NOMO-1 treated with DMSO at 0.1 percent for 48 hours (cell line): ENCODE data around the gene FGF11.
A peak's percentile ranks its signal among the peaks of the same experiment; 100 is the strongest.
"Not testable (repeated sequence)": the region's sequence is repeated elsewhere in the genome, so short reads cannot be mapped to it uniquely, and the experiment has no call there.

Source experiments
- DNase-seq: peaks from one replicate; lab custom pipeline; 2025; ENCODE audit not compliant: unreplicated experiment; lab: John Stamatoyannopoulos, UW

The FGF11 gene

DNA sequence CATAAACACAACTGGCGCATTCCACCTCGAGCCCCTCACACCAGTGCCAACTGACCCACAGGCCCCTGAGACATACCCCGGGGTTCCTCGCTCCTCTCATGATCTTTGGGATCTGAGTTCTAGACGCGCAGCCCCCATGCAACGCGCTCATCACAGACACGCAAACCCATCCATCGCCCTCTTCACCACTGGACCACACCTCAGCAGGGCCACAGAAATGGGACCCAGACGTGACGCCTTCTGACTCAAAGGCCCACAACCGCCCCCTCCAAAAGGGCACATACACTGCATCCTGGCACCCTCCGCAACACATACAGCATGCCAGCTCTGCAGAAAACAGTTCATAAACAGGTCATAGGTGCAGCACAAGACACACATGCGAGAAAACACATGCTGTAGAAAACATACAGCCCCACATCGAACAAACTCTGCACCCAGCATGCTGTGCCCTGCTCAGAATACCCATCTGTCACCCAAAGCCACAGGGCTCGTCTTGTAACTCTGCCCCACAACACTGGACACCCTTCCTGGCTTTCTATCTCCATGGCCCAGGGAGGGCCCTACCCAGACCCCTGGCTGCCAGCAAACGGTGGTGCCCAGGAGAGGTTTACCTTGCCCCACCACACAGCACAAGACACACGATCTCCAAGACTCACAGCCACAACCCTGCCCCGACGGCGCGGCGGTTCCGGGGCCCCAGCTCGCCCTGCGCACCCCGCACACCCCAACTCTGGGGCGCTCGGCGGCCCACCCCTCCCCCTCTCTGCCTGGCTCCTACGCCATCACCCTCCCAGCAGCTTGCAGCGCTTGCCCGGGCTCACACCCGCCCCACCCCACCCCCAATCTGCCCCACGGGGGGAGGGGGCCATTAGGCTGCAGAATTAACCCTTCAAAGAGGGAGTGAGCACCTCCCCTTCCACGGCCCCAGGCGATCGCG is 39.2 kb downstream of the FGF11 start:
- DNase-seq = no peak

- DNase-seq = no peak
Measured at GRCh38 chr17:7479213-7480088, 40.1 kb downstream of the FGF11 start, which contains the start of gene ZBTB4. Gene ZBTB4 (minus strand): TSS chr17:7479631. CDS start chr17:7466801, 12,830 bp downstream.

DNA sequence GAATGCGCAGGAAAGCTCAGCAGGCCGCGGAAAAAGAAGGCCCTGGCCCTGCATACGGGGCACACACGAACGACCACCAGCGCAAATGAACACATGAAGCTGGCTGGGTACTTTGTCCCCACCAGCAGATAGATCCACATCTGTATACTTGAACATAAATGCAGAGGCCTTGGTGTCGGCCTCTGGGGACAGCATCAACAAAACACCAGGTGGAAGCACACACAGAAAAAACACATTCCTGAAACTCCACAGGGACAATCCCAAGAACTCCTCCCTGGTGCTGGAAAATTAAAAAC is 40.7 kb downstream of the FGF11 start:
- DNase-seq = no peak

DNA sequence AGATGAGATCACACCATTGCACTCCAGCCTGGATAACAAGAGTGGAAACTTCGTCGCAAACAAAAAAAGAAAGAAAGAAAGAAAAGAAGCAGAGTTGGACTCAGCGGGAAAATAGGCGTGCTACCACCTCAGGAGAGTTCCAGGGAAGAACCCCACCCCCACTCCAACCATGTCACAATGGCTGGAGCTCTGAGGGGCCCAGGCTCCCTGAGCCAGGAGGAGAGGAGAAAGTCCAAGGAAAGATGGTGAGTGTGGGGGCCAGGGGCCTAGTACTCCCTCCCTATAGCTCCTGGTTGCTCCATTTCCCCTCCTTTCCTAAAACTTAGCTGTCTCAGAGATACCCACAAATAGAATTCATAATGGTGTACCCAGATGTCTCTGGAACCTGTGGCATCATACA is 42.0 kb downstream of the FGF11 start, which contains the start of gene SLC35G6:
SLC35G6 (plus strand) TSS at position 172 of the 400 bp plus-strand sequence; CDS start at position 243, 71 bp downstream.
- DNase-seq = not testable (repeated sequence)

DNA sequence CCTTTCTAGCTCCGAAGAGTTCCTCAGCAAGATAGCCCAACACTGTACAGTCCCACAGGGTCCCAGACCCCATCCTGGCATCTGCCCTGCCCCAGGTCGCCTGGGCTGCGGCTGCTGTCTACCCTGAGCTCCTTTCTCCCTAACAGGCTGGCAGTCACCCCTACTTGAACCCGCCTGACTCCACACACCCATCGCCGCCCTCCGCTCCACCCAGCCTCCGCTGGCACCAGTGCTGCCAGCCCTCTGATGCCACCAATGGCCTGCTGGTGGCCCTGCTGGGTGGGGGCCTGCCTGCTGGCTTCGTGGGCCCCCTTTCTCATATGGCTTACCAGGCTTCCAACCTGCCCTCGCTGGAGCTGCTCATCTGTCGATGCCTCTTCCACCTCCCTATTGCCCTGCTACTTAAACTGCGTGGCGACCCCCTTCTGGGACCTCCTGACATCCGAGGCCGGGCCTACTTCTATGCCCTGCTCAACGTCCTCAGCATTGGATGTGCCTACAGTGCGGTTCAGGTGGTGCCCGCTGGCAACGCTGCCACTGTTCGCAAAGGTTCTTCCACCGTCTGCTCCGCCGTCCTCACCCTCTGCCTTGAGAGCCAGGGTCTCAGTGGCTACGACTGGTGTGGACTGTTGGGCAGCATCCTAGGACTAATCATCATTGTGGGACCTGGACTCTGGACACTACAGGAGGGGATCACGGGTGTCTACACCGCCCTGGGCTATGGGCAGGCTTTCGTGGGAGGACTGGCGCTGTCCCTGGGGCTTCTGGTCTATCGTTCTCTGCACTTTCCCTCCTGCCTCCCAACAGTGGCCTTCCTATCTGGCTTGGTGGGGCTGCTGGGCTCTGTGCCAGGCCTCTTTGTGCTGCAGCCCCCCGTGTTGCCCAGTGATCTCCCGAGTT is 42.8 kb downstream of the FGF11 start:
- not testable (repeated sequence) for DNase-seq

DNA sequence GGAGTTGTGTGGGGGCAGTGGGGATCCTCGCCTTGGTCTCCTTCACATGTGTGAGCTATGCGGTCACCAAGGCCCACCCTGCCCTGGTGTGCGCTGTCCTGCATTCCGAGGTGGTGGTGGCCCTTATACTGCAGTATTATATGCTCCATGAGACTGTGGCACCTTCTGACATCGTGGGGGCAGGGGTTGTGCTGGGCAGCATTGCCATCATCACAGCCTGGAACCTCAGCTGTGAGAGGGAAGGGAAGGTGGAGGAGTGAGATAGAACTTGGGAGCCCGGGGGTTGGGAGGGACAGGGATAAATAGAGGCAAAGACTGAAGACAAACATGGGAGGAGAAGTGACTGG is 43.4 kb downstream of the FGF11 start:
- not testable (repeated sequence) for DNase-seq

- DNase-seq = peak; percentile 94
Measured at GRCh38 chr17:7483255-7484066, 44.1 kb downstream of the FGF11 start.

DNA sequence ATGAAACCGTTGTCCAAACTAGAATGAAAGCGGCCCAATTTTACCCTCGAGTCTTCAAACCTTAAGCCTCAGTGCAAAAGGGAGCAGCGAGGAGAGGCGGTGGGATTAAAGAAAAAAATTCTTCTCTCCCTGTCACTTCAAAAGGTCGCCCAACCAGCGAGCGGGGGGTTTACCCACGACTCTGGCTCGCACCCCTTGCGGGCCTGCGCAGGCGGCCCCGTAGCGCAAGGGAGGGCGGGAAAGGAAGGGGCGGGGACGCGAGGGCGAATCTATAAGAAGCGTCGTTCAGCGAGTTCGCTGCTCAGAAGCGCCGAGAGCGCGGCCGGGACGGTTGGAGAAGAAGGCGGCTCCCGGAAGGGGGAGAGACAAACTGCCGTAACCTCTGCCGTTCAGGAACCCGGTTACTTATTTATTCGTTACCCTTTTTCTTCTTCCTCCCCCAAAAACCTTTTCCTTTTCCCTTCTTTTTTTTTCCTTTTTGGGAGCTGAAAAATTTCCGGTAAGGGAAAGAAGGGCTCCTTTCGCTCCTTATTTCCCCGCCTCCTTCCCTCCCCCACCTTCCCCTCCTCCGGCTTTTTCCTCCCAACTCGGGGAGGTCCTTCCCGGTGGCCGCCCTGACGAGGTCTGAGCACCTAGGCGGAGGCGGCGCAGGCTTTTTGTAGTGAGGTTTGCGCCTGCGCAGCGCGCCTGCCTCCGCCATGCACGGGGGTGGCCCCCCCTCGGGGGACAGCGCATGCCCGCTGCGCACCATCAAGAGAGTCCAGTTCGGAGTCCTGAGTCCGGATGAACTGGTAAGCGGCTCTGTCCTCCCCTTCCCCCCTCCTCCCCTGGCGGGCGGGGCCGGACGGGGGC is 45.0 kb downstream of the FGF11 start, which contains the start of gene POLR2A:
POLR2A (plus strand) TSS at position 300 of the 852 bp plus-strand sequence.
- peak; percentile 94 for DNase-seq

DNA sequence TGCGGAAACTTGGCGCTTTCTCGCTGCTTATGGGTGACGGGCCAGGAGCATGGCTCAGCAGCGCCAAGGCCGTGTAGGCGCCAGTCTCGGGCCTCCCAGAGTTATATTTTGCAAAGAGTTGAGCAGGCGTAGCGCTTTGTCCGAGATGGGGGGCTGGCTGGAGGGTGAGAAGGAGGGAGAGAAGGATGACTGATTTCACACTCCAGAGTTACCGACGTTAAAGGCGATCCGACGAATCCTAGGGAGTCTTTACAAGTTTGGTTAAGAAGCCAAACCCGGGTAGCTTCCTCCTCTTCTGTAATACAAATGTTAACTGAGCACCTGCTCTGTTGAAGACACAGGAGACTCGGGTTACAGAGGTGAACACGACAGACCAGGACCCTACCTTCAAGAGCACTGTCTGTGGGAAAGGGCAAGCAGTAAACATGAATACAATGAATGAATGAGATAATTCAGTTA is 45.6 kb downstream of the FGF11 start:
- DNase-seq = peak; percentile 72

DNA sequence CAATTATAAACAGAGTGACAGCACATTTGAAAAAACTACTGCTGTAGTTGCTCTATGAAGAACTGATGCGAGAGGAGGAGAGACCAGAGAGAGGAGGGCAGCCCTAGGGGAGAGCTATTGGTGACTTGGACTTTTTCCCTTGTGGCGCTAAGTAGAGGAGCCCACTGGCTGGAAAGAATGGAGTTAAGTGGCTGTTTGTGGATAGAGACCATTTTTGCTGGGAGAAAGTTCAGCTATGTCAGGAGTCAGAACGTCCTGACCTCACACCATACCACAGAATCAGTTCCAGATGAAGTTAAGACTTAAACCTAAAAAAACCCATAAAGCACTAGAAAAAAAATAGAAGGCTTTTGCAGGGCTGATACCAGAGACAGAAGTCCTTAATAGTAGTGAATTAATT is 46.9 kb downstream of the FGF11 start:
- no peak for DNase-seq

DNA sequence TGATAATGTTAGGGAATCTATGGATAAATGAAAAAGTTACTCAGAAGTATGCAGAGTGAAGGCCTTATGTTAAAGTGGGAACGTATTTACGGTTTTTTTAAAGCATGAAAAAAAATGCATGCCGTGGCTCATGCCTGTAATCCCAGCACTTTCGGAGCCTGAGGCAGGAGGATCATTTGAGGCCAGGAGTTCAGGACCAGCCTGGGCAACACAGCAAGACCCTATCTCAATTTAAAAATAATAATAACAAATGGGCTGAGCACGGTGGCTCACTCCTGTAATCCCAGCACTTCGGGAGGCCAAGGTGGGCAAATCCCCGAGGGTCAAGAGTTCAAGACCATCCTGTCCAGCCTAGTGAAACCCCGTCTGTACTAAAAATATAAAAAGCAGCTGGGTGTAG is 50.8 kb downstream of the FGF11 start:
- DNase-seq = no peak

GRCh38 chr17:7491583-7491982 is 52.3 kb downstream of the FGF11 start:
- no peak for DNase-seq

GRCh38 chr17:7493941-7494340 is 54.6 kb downstream of the FGF11 start:
- DNase-seq = no peak
